Esophagus squamous epithelium (tissue), 4 donors: ENCODE measurements around the gene SH2D3A.

ENCODE experiments used
- CTCF ChIP-seq, 6 experiments: fragments of 450-650 bp in 4 of 6; fragments of 200-600 bp in 2 of 6; sonication (generic) in 2 of 6; IDR thresholded peaks; one replicate each; pipeline ENCODE4 v1.5.1; 2016 to 2019; ENCODE audit warnings: antibody characterized with exemption in 6 of 6, mild to moderate bottlenecking in 4 of 6, moderate library complexity in 4 of 6
- POLR2A ChIP-seq, 4 donors: fragments of 450-650 bp; IDR thresholded peaks; one replicate each; pipeline ENCODE4 v1.6.1; 2017; ENCODE audit warnings: antibody characterized with exemption in 4 of 4, mild to moderate bottlenecking in 4 of 4, moderate library complexity in 3 of 4

- TF ChIP-seq CTCF (IDR thresholded peaks at IDR 0.05): no peak
- TF ChIP-seq POLR2A (IDR thresholded peaks at IDR 0.05): no peak
Observed at GRCh38 chr19:6706633-6706958, 60.6 kb downstream of the SH2D3A start.
